ENCODE data around the gene ALDH6A1.

DNA sequence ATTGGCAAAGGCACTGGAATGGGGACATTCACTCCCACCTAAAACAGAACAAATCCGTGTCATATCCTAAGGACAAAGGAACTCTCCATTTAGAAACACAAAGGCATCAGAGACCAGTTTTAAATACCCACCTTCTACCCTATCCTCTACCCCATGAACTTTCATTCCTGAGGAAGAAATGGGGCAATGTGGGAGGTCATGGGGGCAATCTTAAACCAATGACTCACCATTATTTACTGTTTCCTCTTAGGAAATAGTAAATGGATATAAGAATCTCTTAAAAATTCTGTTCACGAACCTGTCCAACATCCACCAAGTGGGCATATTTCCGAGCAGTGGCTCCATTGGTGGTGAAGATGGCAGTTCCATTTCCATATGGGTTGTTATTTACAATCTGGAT, 19.4 kb downstream of the ALDH6A1 start:
- TF ChIP-seq CTCF (IDR thresholded peaks at IDR 0.05), result no peak
- no peak for TF ChIP-seq EZH2 (IDR thresholded peaks at IDR 0.05; ENCODE audit: borderline replicate concordance, insufficient read depth, low read depth, low read length, poor library complexity, severe bottlenecking)

All from B cell (primary cell).